Activated naive CD8-positive, alpha-beta T cell treated with anti-CD3 and anti-CD28 coated beads for 36 hours (primary cell): ENCODE measurements around the gene HSPB6. TPM values are rescaled to one million over a fixed set of nuclear protein-coding genes. Genes with fewer than 3 reads are reported as not detected.

Experiments
- DNase-seq: peaks from one replicate; pipeline ENCODE4 v3.0.0; 2021
- H3K27ac Mint-ChIP-seq: one replicate; pipeline ENCODE4 v1.8.0; 2022; ENCODE audit warnings: mild to moderate bottlenecking, moderate library complexity, mixed read lengths
- H3K27me3 Mint-ChIP-seq: one replicate; pipeline ENCODE4 v1.8.0; 2022; ENCODE audit warnings: mild to moderate bottlenecking, mixed read lengths
- H3K36me3 Mint-ChIP-seq: one replicate; pipeline ENCODE4 v1.8.0; 2021; ENCODE audit warnings: mild to moderate bottlenecking, mixed read lengths
- H3K4me1 Mint-ChIP-seq: one replicate; pipeline ENCODE4 v1.8.0; 2021; ENCODE audit warnings: mixed read lengths
- H3K4me3 Mint-ChIP-seq: one replicate; pipeline ENCODE4 v1.8.0; 2022; ENCODE audit warnings: mild to moderate bottlenecking, moderate library complexity, mixed read lengths
- H3K9me3 Mint-ChIP-seq: one replicate; pipeline ENCODE4 v1.8.0; 2022; ENCODE audit warnings: mixed read lengths
- total RNA-seq, 2 experiments: library from RNA; stranded (reverse); gene quantifications; one replicate each; pipeline ENCODE4 v1.2.3, GENCODE V29; 2021

Gene HSPB6
- total RNA-seq, 2 experiments from 2014 or later: 0.39 to 0.78 TPM

GRCh38 chr19:35789195-35789977 is 32.6 kb upstream of the HSPB6 start:
- H3K36me3 Mint-ChIP-seq: no peaks in the 10 kb centered on the region
- no peak for DNase-seq
- no peak overlapping the region for H3K27ac Mint-ChIP-seq
- H3K9me3 Mint-ChIP-seq: no peaks in the 10 kb centered on the region
- no peak overlapping the region for H3K4me3 Mint-ChIP-seq
- H3K27me3 Mint-ChIP-seq: peaks cover 5% of the 10 kb centered on the region
- no peaks in the 10 kb centered on the region for H3K4me1 Mint-ChIP-seq

GRCh38 chr19:35788205-35788960 is 31.6 kb upstream of the HSPB6 start:
- no peak overlapping the region for H3K4me3 Mint-ChIP-seq
- H3K36me3 Mint-ChIP-seq: no peaks in the 10 kb centered on the region
- no peak overlapping the region for H3K27ac Mint-ChIP-seq
- no peaks in the 10 kb centered on the region for H3K27me3 Mint-ChIP-seq
- no peaks in the 10 kb centered on the region for H3K9me3 Mint-ChIP-seq
- no peaks in the 10 kb centered on the region for H3K4me1 Mint-ChIP-seq
- DNase-seq: no peak

GRCh38 chr19:35787227-35787799 is 30.5 kb upstream of the HSPB6 start:
- Mint-ChIP-seq H3K4me1 (no peaks in the 10 kb centered on the region), H3K27me3 (no peaks in the 10 kb centered on the region), H3K36me3 (no peaks in the 10 kb centered on the region), H3K27ac (no peak overlapping the region), H3K9me3 (no peaks in the 10 kb centered on the region), H3K4me3 (no peak overlapping the region)
- DNase-seq: no peak

- H3K27me3 Mint-ChIP-seq: no peaks in the 10 kb centered on the region
- no peaks in the 10 kb centered on the region for H3K36me3 Mint-ChIP-seq
- no peaks in the 10 kb centered on the region for H3K9me3 Mint-ChIP-seq
- no peaks in the 10 kb centered on the region for H3K4me1 Mint-ChIP-seq
- no peak for DNase-seq
- H3K27ac Mint-ChIP-seq: no peak overlapping the region
- no peak overlapping the region for H3K4me3 Mint-ChIP-seq
These were observed 29.7 kb upstream of the HSPB6 start for GRCh38 chr19:35786299-35787160.

- Mint-ChIP-seq H3K27me3 (no peaks in the 10 kb centered on the region), H3K4me3 (no peak overlapping the region), H3K4me1 (no peaks in the 10 kb centered on the region), H3K9me3 (no peaks in the 10 kb centered on the region), H3K36me3 (no peaks in the 10 kb centered on the region), H3K27ac (no peak overlapping the region)
- no peak for DNase-seq
These were observed 28.5 kb upstream of the HSPB6 start for GRCh38 chr19:35785339-35785627.

GRCh38 chr19:35784503-35785338 is 27.9 kb upstream of the HSPB6 start:
- DNase-seq: no peak
- no peaks in the 10 kb centered on the region for H3K9me3 Mint-ChIP-seq
- H3K4me1 Mint-ChIP-seq: no peaks in the 10 kb centered on the region
- no peaks in the 10 kb centered on the region for H3K27me3 Mint-ChIP-seq
- H3K36me3 Mint-ChIP-seq: no peaks in the 10 kb centered on the region
- no peak overlapping the region for H3K27ac Mint-ChIP-seq
- no peak overlapping the region for H3K4me3 Mint-ChIP-seq

GRCh38 chr19:35783469-35784434 is 26.9 kb upstream of the HSPB6 start:
- H3K36me3 Mint-ChIP-seq: no peaks in the 10 kb centered on the region
- no peaks in the 10 kb centered on the region for H3K4me1 Mint-ChIP-seq
- no peak overlapping the region for H3K4me3 Mint-ChIP-seq
- DNase-seq: no peak
- H3K9me3 Mint-ChIP-seq: no peaks in the 10 kb centered on the region
- no peak overlapping the region for H3K27ac Mint-ChIP-seq
- no peaks in the 10 kb centered on the region for H3K27me3 Mint-ChIP-seq

- no peak for DNase-seq
- no peaks in the 10 kb centered on the region for H3K27me3 Mint-ChIP-seq
- H3K4me3 Mint-ChIP-seq: no peak overlapping the region
- no peak overlapping the region for H3K27ac Mint-ChIP-seq
- no peaks in the 10 kb centered on the region for H3K4me1 Mint-ChIP-seq
- H3K9me3 Mint-ChIP-seq: no peaks in the 10 kb centered on the region
- H3K36me3 Mint-ChIP-seq: no peaks in the 10 kb centered on the region
These were observed 25.8 kb upstream of the HSPB6 start for GRCh38 chr19:35782589-35782988.

GRCh38 chr19:35781650-35782049 is 24.8 kb upstream of the HSPB6 start:
- H3K27me3 Mint-ChIP-seq: no peaks in the 10 kb centered on the region
- no peaks in the 10 kb centered on the region for H3K36me3 Mint-ChIP-seq
- no peaks in the 10 kb centered on the region for H3K9me3 Mint-ChIP-seq
- no peak for DNase-seq
- H3K4me1 Mint-ChIP-seq: no peaks in the 10 kb centered on the region
- H3K27ac Mint-ChIP-seq: no peak overlapping the region
- H3K4me3 Mint-ChIP-seq: no peak overlapping the region

GRCh38 chr19:35780717-35781116 is 23.9 kb upstream of the HSPB6 start:
- Mint-ChIP-seq H3K9me3 (no peaks in the 10 kb centered on the region), H3K4me3 (no peak overlapping the region), H3K4me1 (peaks cover 5% of the 10 kb centered on the region), H3K27me3 (no peaks in the 10 kb centered on the region), H3K36me3 (no peaks in the 10 kb centered on the region), H3K27ac (no peak overlapping the region)
- no peak for DNase-seq

GRCh38 chr19:35780058-35780457 is 23.2 kb upstream of the HSPB6 start:
- Mint-ChIP-seq H3K27ac (no peak overlapping the region), H3K4me1 (peaks cover 6% of the 10 kb centered on the region)
- no peak for DNase-seq

GRCh38 chr19:35779033-35779432 is 22.2 kb upstream of the HSPB6 start:
- Mint-ChIP-seq H3K9me3 (no peaks in the 10 kb centered on the region), H3K36me3 (no peaks in the 10 kb centered on the region), H3K4me1 (peaks cover 11% of the 10 kb centered on the region), H3K27me3 (no peaks in the 10 kb centered on the region), H3K27ac (no peak overlapping the region), H3K4me3 (no peak overlapping the region)
- no peak for DNase-seq

More at GRCh38 chr19:35780058-35780457, 23.2 kb upstream of the HSPB6 start:
- no peak overlapping the region for H3K4me3 Mint-ChIP-seq
- H3K27me3 Mint-ChIP-seq: no peaks in the 10 kb centered on the region
- no peaks in the 10 kb centered on the region for H3K9me3 Mint-ChIP-seq
- no peaks in the 10 kb centered on the region for H3K36me3 Mint-ChIP-seq

- no peaks in the 10 kb centered on the region for H3K27me3 Mint-ChIP-seq
- no peaks in the 10 kb centered on the region for H3K36me3 Mint-ChIP-seq
- no peak overlapping the region for H3K4me3 Mint-ChIP-seq
- peaks cover 11% of the 10 kb centered on the region for H3K4me1 Mint-ChIP-seq
- no peaks in the 10 kb centered on the region for H3K9me3 Mint-ChIP-seq
- no peak overlapping the region for H3K27ac Mint-ChIP-seq
- DNase-seq: no peak
These were observed 21.1 kb upstream of the HSPB6 start for GRCh38 chr19:35777961-35778360.
